GM12801 (cell line): ENCODE measurements around the gene ANXA11.

Experiments used
- CTCF ChIP-seq: IDR thresholded peaks from one replicate; pipeline ENCODE4 v1.5.1; 2011; ENCODE audit warnings: control low read depth; ENCODE audit not compliant: insufficient read length; ENCODE audit errors: extremely low read depth

Gene ANXA11

GRCh38 chr10:80204677-80205476, 460 bp downstream of the ANXA11 start:
- TF ChIP-seq CTCF = no peak

- TF ChIP-seq CTCF = no peak
Measured at GRCh38 chr10:80203835-80204676, 1.3 kb downstream of the ANXA11 start.

- no peak for TF ChIP-seq CTCF
Measured at GRCh38 chr10:80202934-80203834, 2.2 kb downstream of the ANXA11 start.

- no peak for TF ChIP-seq CTCF
Measured at GRCh38 chr10:80201608-80202141, 3.7 kb downstream of the ANXA11 start.

GRCh38 chr10:80200687-80201086, 4.7 kb downstream of the ANXA11 start:
- TF ChIP-seq CTCF = no peak

GRCh38 chr10:80200259-80200658, 5.1 kb downstream of the ANXA11 start:
- TF ChIP-seq CTCF = no peak
